H9 (cell line): ENCODE results near the gene AP2S1. TPM values are rescaled to one million over a fixed set of nuclear protein-coding genes. Genes with fewer than 3 reads are reported as not detected.

Experiments
- DNase-seq: peaks from one replicate; pipeline ENCODE4 v3.0.0-alpha.2; 2017
- H2AFZ ChIP-seq: one replicate; pipeline ENCODE4 v1.6.1; 2013; ENCODE audit warnings: mild to moderate bottlenecking, low read length, control low read depth, moderate library complexity
- H2AK5ac ChIP-seq: 2 replicates; pipeline ENCODE4 v1.6.1; 2013; ENCODE audit warnings: low read length, control low read depth, mixed read lengths; ENCODE audit not compliant: insufficient read length
- H2BK120ac ChIP-seq: one replicate; pipeline ENCODE4 v1.6.1; 2013; ENCODE audit warnings: low read depth, mild to moderate bottlenecking, low read length, control low read depth, inconsistent platforms; ENCODE audit not compliant: poor library complexity, severe bottlenecking
- H2BK12ac ChIP-seq: 2 replicates; pipeline ENCODE4 v1.6.1; 2013; ENCODE audit warnings: low read length, control low read depth, mixed read lengths, low read depth; ENCODE audit not compliant: insufficient read length
- H2BK15ac ChIP-seq: 2 replicates; pipeline ENCODE4 v1.6.1; 2013; ENCODE audit warnings: low read depth, low read length, control low read depth
- H2BK20ac ChIP-seq: one replicate; pipeline ENCODE4 v1.6.1; 2013; ENCODE audit warnings: low read depth, mild to moderate bottlenecking, low read length, control low read depth, inconsistent platforms; ENCODE audit not compliant: poor library complexity, severe bottlenecking
- H2BK5ac ChIP-seq: 2 replicates; pipeline ENCODE4 v1.6.1; 2013; ENCODE audit warnings: low read length, control low read depth, mixed read lengths; ENCODE audit not compliant: insufficient read length
- H3K14ac ChIP-seq: 2 replicates; pipeline ENCODE4 v1.6.1; 2013; ENCODE audit warnings: low read length, control low read depth; ENCODE audit not compliant: insufficient read depth
- H3K18ac ChIP-seq: 2 replicates; pipeline ENCODE4 v1.6.1; 2013; ENCODE audit warnings: low read depth, mild to moderate bottlenecking, mixed read lengths, low read length, control low read depth; ENCODE audit not compliant: insufficient read length
- H3K23ac ChIP-seq: 2 replicates; pipeline ENCODE4 v1.6.1; 2013; ENCODE audit warnings: low read length, control low read depth, mixed read lengths, low read depth; ENCODE audit not compliant: insufficient read length
- H3K23me2 ChIP-seq: 2 replicates; pipeline ENCODE4 v1.6.1; 2013; ENCODE audit warnings: low read depth, mild to moderate bottlenecking, mixed read lengths, low read length, control low read depth; ENCODE audit not compliant: insufficient read length, poor library complexity, severe bottlenecking
- H3K27ac ChIP-seq: 2 replicates; pipeline ENCODE4 v1.5.1; 2013; ENCODE audit warnings: low read length, control low read depth, mixed read lengths, low read depth; ENCODE audit not compliant: insufficient read length
- H3K27me3 ChIP-seq: 2 replicates; pipeline ENCODE4 v1.6.1; 2013; ENCODE audit warnings: low read length, control low read depth, inconsistent platforms; ENCODE audit not compliant: insufficient read depth
- H3K4ac ChIP-seq: 2 replicates; pipeline ENCODE4 v1.6.1; 2013; ENCODE audit warnings: low read depth, mild to moderate bottlenecking, control low read depth, inconsistent platforms, low read length, moderate library complexity
- H3K4me1 ChIP-seq: 2 replicates; pipeline ENCODE4 v1.6.1; 2013; ENCODE audit warnings: low read length, control low read depth, inconsistent platforms; ENCODE audit not compliant: insufficient read depth
- H3K4me2 ChIP-seq: 2 replicates; pipeline ENCODE4 v1.6.1; 2013; ENCODE audit warnings: low read length, control low read depth, mixed read lengths; ENCODE audit not compliant: insufficient read length, insufficient read depth
- H3K56ac ChIP-seq: 2 replicates; pipeline ENCODE4 v1.6.1; 2013; ENCODE audit warnings: low read depth, mild to moderate bottlenecking, mixed read lengths, low read length, control low read depth; ENCODE audit not compliant: insufficient read length
- H3K79me1 ChIP-seq: 2 replicates; pipeline ENCODE4 v1.6.1; 2013; ENCODE audit warnings: low read depth, mild to moderate bottlenecking, moderate library complexity, low read length, control low read depth, inconsistent platforms; ENCODE audit not compliant: insufficient read depth, poor library complexity, severe bottlenecking
- H3K79me2 ChIP-seq: 2 replicates; pipeline ENCODE4 v1.6.1; 2013; ENCODE audit warnings: low read length, control low read depth, inconsistent platforms; ENCODE audit not compliant: insufficient read depth
- H3K9ac ChIP-seq: 2 replicates; pipeline ENCODE4 v1.6.1; 2013; ENCODE audit warnings: low read length, control low read depth, mixed read lengths; ENCODE audit not compliant: insufficient read length; ENCODE audit errors: extremely low read depth
- H3K9me3 ChIP-seq: one replicate; pipeline ENCODE4 v1.6.1; 2013; ENCODE audit warnings: low read depth, low read length, inconsistent platforms; ENCODE audit not compliant: control insufficient read depth
- H3T11ph ChIP-seq: one replicate; pipeline ENCODE4 v1.6.1; 2013; ENCODE audit warnings: mild to moderate bottlenecking, low read length, control low read depth, inconsistent platforms
- H4K20me1 ChIP-seq: one replicate; pipeline ENCODE4 v1.6.1; 2013; ENCODE audit not compliant: control insufficient read depth, insufficient read length, insufficient read depth
- H4K5ac ChIP-seq: 2 replicates; pipeline ENCODE4 v1.6.1; 2013; ENCODE audit warnings: low read depth, mild to moderate bottlenecking, mixed read lengths, low read length, control low read depth; ENCODE audit not compliant: insufficient read length
- H4K8ac ChIP-seq: replicated peaks from 2 replicates; pipeline ENCODE4 v1.6.1; 2013; ENCODE audit warnings: low read length, control low read depth, mixed read lengths, low read depth; ENCODE audit not compliant: insufficient read length
- H4K91ac ChIP-seq: 2 replicates; pipeline ENCODE4 v1.6.1; 2013; ENCODE audit warnings: low read depth, mild to moderate bottlenecking, moderate library complexity, mixed read lengths, low read length, control low read depth; ENCODE audit not compliant: insufficient read length
- H3K27ac Mint-ChIP-seq, 3 experiments: 2 replicates in 2 of 3; 3 replicates in 1 of 3; pipeline ENCODE4 v1.8.0; 2020 to 2021; ENCODE audit warnings: mixed read lengths in 3 of 3, mild to moderate bottlenecking in 1 of 3, moderate library complexity in 1 of 3
- H3K27me3 Mint-ChIP-seq: 2 replicates; pipeline ENCODE4 v1.8.0; 2021; ENCODE audit warnings: low read depth, mild to moderate bottlenecking, moderate library complexity, mixed read lengths
- H3K36me3 Mint-ChIP-seq, 3 experiments: 2 replicates in 2 of 3; 3 replicates in 1 of 3; pipeline ENCODE4 v1.8.0; 2020 to 2021; ENCODE audit warnings: low read depth in 3 of 3, mixed read lengths in 3 of 3; ENCODE audit not compliant: insufficient read depth in 1 of 3
- H3K4me1 Mint-ChIP-seq, 2 experiments: 2 replicates each; pipeline ENCODE4 v1.8.0; 2020; ENCODE audit warnings: mixed read lengths in 2 of 2
- H3K4me3 Mint-ChIP-seq, 2 experiments: 2 replicates in 1 of 2; 3 replicates in 1 of 2; pipeline ENCODE4 v1.8.0; 2020 to 2021; ENCODE audit warnings: mild to moderate bottlenecking in 2 of 2, mixed read lengths in 2 of 2, moderate library complexity in 1 of 2
- H3K9me3 Mint-ChIP-seq, 2 experiments: 2 replicates in 1 of 2; 3 replicates in 1 of 2; pipeline ENCODE4 v1.8.0; 2020; ENCODE audit warnings: mild to moderate bottlenecking in 2 of 2, mixed read lengths in 2 of 2, moderate library complexity in 1 of 2
- WGBS: extraction: QIAGEN DNeasy Blood & Tissue Kit; methylation state at CpG from one replicate; pipeline ENCODE4 v1.1.7; 2013; ENCODE audit warnings: missing lambda C conversion rate, low lambda C conversion rate, mixed read lengths; ENCODE audit not compliant: insufficient read length; ENCODE audit errors: extremely low coverage; 5-methylcytosine and 5-hydroxymethylcytosine counted together
- total RNA-seq: library from RNA; stranded (reverse); gene quantifications from 2 replicates; pipeline ENCODE4 v1.2.1, GENCODE V29; 2021
- TF ChIP-seq, protein P1 (sequence below): fragments of 200-600 bp; sonication (generic); conservative IDR thresholded peaks from 3 replicates; pipeline ENCODE4 v1.8.0; 2021; ENCODE audit warnings: antibody characterized with exemption, mild to moderate bottlenecking

AP2S1 gene
- total RNA-seq, 1 experiment from 2014 or later: 193 TPM

- WGBS: no CpG with 5 or more reads among the region's 18 CpGs
- Mint-ChIP-seq H3K27ac (no peak overlapping the region), H3K9me3 (no peaks in the 10 kb centered on the region), H3K4me3 (no peak overlapping the region), H3K36me3 (no peaks in the 10 kb centered on the region), H3K27me3 (peaks cover 2% of the 10 kb centered on the region; the same call in 1 of the 2 replicates), H3K4me1 (peaks cover 10 to 14% of the 10 kb centered on the region in 2 experiments)
- Histone ChIP-seq H3K4me2 (no peak overlapping the region), H3K56ac (no peak overlapping the region), H3K9me3 (no peaks in the 10 kb centered on the region), H3K27ac (no peak overlapping the region), H3K79me2 (no peaks in the 10 kb centered on the region), H2AFZ (no peak overlapping the region), H3T11ph (no peak overlapping the region), H2AK5ac (no peak overlapping the region), H2BK120ac (no peak overlapping the region), H4K91ac (no peak overlapping the region), H4K8ac (no peak overlapping the region), H2BK15ac (no peak overlapping the region), H3K18ac (no peak overlapping the region), H2BK20ac (no peak overlapping the region), H3K14ac (no peak overlapping the region), H4K5ac (no peak overlapping the region), H4K20me1 (no peaks in the 10 kb centered on the region), H2BK5ac (no peak overlapping the region), H3K4me1 (no peaks in the 10 kb centered on the region), H2BK12ac (no peak overlapping the region), H3K4ac (no peak overlapping the region), H3K23ac (no peak overlapping the region), H3K23me2 (no peaks in the 10 kb centered on the region), H3K9ac (no peak overlapping the region), H3K27me3 (no peaks in the 10 kb centered on the region), H3K79me1 (no peaks in the 10 kb centered on the region)
- no peak for DNase-seq
- TF ChIP-seq, protein P1, sequence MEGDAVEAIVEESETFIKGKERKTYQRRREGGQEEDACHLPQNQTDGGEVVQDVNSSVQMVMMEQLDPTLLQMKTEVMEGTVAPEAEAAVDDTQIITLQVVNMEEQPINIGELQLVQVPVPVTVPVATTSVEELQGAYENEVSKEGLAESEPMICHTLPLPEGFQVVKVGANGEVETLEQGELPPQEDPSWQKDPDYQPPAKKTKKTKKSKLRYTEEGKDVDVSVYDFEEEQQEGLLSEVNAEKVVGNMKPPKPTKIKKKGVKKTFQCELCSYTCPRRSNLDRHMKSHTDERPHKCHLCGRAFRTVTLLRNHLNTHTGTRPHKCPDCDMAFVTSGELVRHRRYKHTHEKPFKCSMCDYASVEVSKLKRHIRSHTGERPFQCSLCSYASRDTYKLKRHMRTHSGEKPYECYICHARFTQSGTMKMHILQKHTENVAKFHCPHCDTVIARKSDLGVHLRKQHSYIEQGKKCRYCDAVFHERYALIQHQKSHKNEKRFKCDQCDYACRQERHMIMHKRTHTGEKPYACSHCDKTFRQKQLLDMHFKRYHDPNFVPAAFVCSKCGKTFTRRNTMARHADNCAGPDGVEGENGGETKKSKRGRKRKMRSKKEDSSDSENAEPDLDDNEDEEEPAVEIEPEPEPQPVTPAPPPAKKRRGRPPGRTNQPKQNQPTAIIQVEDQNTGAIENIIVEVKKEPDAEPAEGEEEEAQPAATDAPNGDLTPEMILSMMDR: no peak
These were observed 34.6 kb downstream of the AP2S1 start for GRCh38 chr19:46815833-46816627.
